T-helper 17 cell (primary cell): ENCODE data around the gene HOXA9. TPM values are rescaled to one million over a fixed set of nuclear protein-coding genes. Genes with fewer than 3 reads are reported as not detected.
A peak's percentile ranks its signal among the peaks of the same experiment; 100 is the strongest.

Experiments used
- ATAC-seq: fragments of 150-1000 bp; cut with Tn5 transposase; 2 replicates; pipeline ENCODE4 v1.10.0; 2021; ENCODE audit warnings: mild to moderate bottlenecking, moderate library complexity
- DNase-seq, 3 donors: peaks; one replicate each; pipeline versions ENCODE4 v3.0.0 to v3.0.0-alpha.2; 2020 to 2021
- H3K9me3 ChIP-seq: one replicate; pipeline ENCODE4 v1.7.0; 2013; ENCODE audit warnings: low read length, mild to moderate bottlenecking; ENCODE audit not compliant: control insufficient read depth, poor library complexity, severe bottlenecking
- H3K27ac Mint-ChIP-seq: one replicate; pipeline ENCODE4 v1.8.0; 2022; ENCODE audit warnings: mild to moderate bottlenecking, moderate library complexity, mixed read lengths
- H3K27me3 Mint-ChIP-seq: one replicate; pipeline ENCODE4 v1.8.0; 2022; ENCODE audit warnings: mixed read lengths
- H3K36me3 Mint-ChIP-seq: one replicate; pipeline ENCODE4 v1.8.0; 2022; ENCODE audit warnings: low read depth, mixed read lengths
- H3K4me1 Mint-ChIP-seq: one replicate; pipeline ENCODE4 v1.8.0; 2022; ENCODE audit warnings: mild to moderate bottlenecking, mixed read lengths
- H3K4me3 Mint-ChIP-seq: one replicate; pipeline ENCODE4 v1.8.0; 2022; ENCODE audit warnings: mild to moderate bottlenecking, moderate library complexity, mixed read lengths
- total RNA-seq, 4 donors: library from RNA in 2 of 4; stranded (reverse) in 2 of 4; gene quantifications; one replicate each; pipeline ENCODE4 v1.2.3 and lab custom pipeline; 2022 to 2026

The HOXA9 gene
- total RNA-seq, 2 donors from 2014 or later, result not detected

GRCh38 chr7:27198138-27198841 is 33.0 kb upstream of the HOXA9 start:
- H3K27ac Mint-ChIP-seq, result peak overlapping the region; percentile 86
- peaks cover 6% of the 10 kb centered on the region for H3K36me3 Mint-ChIP-seq
- peak overlapping the region; percentile 13 for H3K4me3 Mint-ChIP-seq
- no peaks in the 10 kb centered on the region for H3K9me3 ChIP-seq
- peaks cover 29% of the 10 kb centered on the region for H3K4me1 Mint-ChIP-seq
- H3K27me3 Mint-ChIP-seq, result peaks cover 78% of the 10 kb centered on the region
- ATAC-seq, result no peak
- no peak for DNase-seq

GRCh38 chr7:27197137-27198042 is 32.1 kb upstream of the HOXA9 start:
- peaks cover 72% of the 10 kb centered on the region for H3K27me3 Mint-ChIP-seq
- H3K27ac Mint-ChIP-seq, result peak overlapping the region; percentile 86
- H3K9me3 ChIP-seq, result no peaks in the 10 kb centered on the region
- peaks cover 6% of the 10 kb centered on the region for H3K36me3 Mint-ChIP-seq
- no peak for DNase-seq
- peak overlapping the region; percentile 13 for H3K4me3 Mint-ChIP-seq
- H3K4me1 Mint-ChIP-seq, result peaks cover 31% of the 10 kb centered on the region
- no peak for ATAC-seq

- no peak overlapping the region for H3K4me3 Mint-ChIP-seq
- H3K9me3 ChIP-seq, result no peaks in the 10 kb centered on the region
- H3K36me3 Mint-ChIP-seq, result peaks cover 6% of the 10 kb centered on the region
- H3K27ac Mint-ChIP-seq, result no peak overlapping the region
- H3K27me3 Mint-ChIP-seq, result peaks cover 71% of the 10 kb centered on the region
- ATAC-seq (peak; percentile 55), DNase-seq (peak; percentile 60 to 76 (median 60))
- peaks cover 29% of the 10 kb centered on the region for H3K4me1 Mint-ChIP-seq
These were observed 31.0 kb upstream of the HOXA9 start for GRCh38 chr7:27196287-27196767.

GRCh38 chr7:27194686-27195379 is 29.5 kb upstream of the HOXA9 start:
- DNase-seq, result no peak
- Mint-ChIP-seq H3K4me3 (no peak overlapping the region), H3K27me3 (peaks cover 76% of the 10 kb centered on the region), H3K27ac (peak overlapping the region; percentile 61), H3K4me1 (peaks cover 19% of the 10 kb centered on the region), H3K36me3 (peaks cover 5% of the 10 kb centered on the region)
- no peaks in the 10 kb centered on the region for H3K9me3 ChIP-seq
- no peak for ATAC-seq

- H3K4me1 Mint-ChIP-seq, result peaks cover 20% of the 10 kb centered on the region
- H3K9me3 ChIP-seq, result no peaks in the 10 kb centered on the region
- ATAC-seq (no peak), DNase-seq (no peak)
- H3K27ac Mint-ChIP-seq, result peak overlapping the region; percentile 61
- peaks cover 4% of the 10 kb centered on the region for H3K36me3 Mint-ChIP-seq
- H3K27me3 Mint-ChIP-seq, result peaks cover 83% of the 10 kb centered on the region
- H3K4me3 Mint-ChIP-seq, result no peak overlapping the region
These were observed 28.6 kb upstream of the HOXA9 start for GRCh38 chr7:27194002-27194352.

- H3K27me3 Mint-ChIP-seq, result peaks cover 83% of the 10 kb centered on the region
- DNase-seq (no peak), ATAC-seq (no peak)
- H3K36me3 Mint-ChIP-seq, result peaks cover 5% of the 10 kb centered on the region
- peaks cover 21% of the 10 kb centered on the region for H3K4me1 Mint-ChIP-seq
- peak overlapping the region; percentile 61 for H3K27ac Mint-ChIP-seq
- no peaks in the 10 kb centered on the region for H3K9me3 ChIP-seq
- H3K4me3 Mint-ChIP-seq, result peak overlapping the region; percentile 57
These were observed 28.1 kb upstream of the HOXA9 start for GRCh38 chr7:27193335-27194001.

- H3K4me1 Mint-ChIP-seq, result peaks cover 23% of the 10 kb centered on the region
- peaks cover 6% of the 10 kb centered on the region for H3K36me3 Mint-ChIP-seq
- no peaks in the 10 kb centered on the region for H3K9me3 ChIP-seq
- H3K4me3 Mint-ChIP-seq, result peak overlapping the region; percentile 79
- peaks cover 83% of the 10 kb centered on the region for H3K27me3 Mint-ChIP-seq
- ATAC-seq (peak; percentile 55), DNase-seq (no peak)
- no peak overlapping the region for H3K27ac Mint-ChIP-seq
These were observed 27.4 kb upstream of the HOXA9 start for GRCh38 chr7:27192546-27193334.

- peaks cover 2% of the 10 kb centered on the region for H3K9me3 ChIP-seq
- DNase-seq (no peak), ATAC-seq (no peak)
- Mint-ChIP-seq H3K27ac (peak overlapping the region; percentile 41), H3K36me3 (peaks cover 4% of the 10 kb centered on the region), H3K27me3 (peaks cover 84% of the 10 kb centered on the region), H3K4me1 (peaks cover 23% of the 10 kb centered on the region), H3K4me3 (peak overlapping the region; percentile 76)
These were observed 26.7 kb upstream of the HOXA9 start for GRCh38 chr7:27191833-27192545.

GRCh38 chr7:27191161-27191731 is 25.9 kb upstream of the HOXA9 start:
- Mint-ChIP-seq H3K27ac (peak overlapping the region; percentile 41), H3K27me3 (peaks cover 88% of the 10 kb centered on the region), H3K4me1 (peaks cover 22% of the 10 kb centered on the region), H3K4me3 (peak overlapping the region; percentile 76), H3K36me3 (peaks cover 4% of the 10 kb centered on the region)
- DNase-seq, result no peak
- no peak for ATAC-seq
- H3K9me3 ChIP-seq, result peaks cover 3% of the 10 kb centered on the region

GRCh38 chr7:27189997-27190748 is 24.8 kb upstream of the HOXA9 start:
- H3K27ac Mint-ChIP-seq, result peak overlapping the region; percentile 8
- H3K27me3 Mint-ChIP-seq, result peaks cover 91% of the 10 kb centered on the region
- ATAC-seq, result no peak
- peaks cover 3% of the 10 kb centered on the region for H3K9me3 ChIP-seq
- peaks cover 28% of the 10 kb centered on the region for H3K4me1 Mint-ChIP-seq
- peaks cover 4% of the 10 kb centered on the region for H3K36me3 Mint-ChIP-seq
- peak overlapping the region; percentile 42 for H3K4me3 Mint-ChIP-seq
- DNase-seq, result no peak
